Ovary (tissue), 3 donors: ENCODE data around the gene PAIP2B.
"Not testable (repeated sequence)": the region's sequence is repeated elsewhere in the genome, so short reads cannot be mapped to it uniquely, and the experiment has no call there.

Experiments
- EP300 ChIP-seq: sonication (generic); formaldehyde crosslinking; IDR thresholded peaks from one replicate; pipeline ENCODE4 v1.6.1; 2017; ENCODE audit warnings: antibody characterized with exemption
- POLR2A ChIP-seq: fragments of 450-650 bp; IDR thresholded peaks from one replicate; pipeline ENCODE4 v1.6.1; 2017; ENCODE audit warnings: antibody characterized with exemption, mild to moderate bottlenecking, moderate library complexity
- TF ChIP-seq, protein P1 (sequence below), 3 donors: fragments of 450-650 bp in 2 of 3; fragments of 200-600 bp in 1 of 3; IDR thresholded peaks; one replicate each; pipeline versions ENCODE4 v1.5.1 to v1.8.0; 2016 to 2022; ENCODE audit warnings: antibody characterized with exemption in 3 of 3, mild to moderate bottlenecking in 1 of 3
- donor health status: DM: no; HTN: no; CAD: no.

DNA sequence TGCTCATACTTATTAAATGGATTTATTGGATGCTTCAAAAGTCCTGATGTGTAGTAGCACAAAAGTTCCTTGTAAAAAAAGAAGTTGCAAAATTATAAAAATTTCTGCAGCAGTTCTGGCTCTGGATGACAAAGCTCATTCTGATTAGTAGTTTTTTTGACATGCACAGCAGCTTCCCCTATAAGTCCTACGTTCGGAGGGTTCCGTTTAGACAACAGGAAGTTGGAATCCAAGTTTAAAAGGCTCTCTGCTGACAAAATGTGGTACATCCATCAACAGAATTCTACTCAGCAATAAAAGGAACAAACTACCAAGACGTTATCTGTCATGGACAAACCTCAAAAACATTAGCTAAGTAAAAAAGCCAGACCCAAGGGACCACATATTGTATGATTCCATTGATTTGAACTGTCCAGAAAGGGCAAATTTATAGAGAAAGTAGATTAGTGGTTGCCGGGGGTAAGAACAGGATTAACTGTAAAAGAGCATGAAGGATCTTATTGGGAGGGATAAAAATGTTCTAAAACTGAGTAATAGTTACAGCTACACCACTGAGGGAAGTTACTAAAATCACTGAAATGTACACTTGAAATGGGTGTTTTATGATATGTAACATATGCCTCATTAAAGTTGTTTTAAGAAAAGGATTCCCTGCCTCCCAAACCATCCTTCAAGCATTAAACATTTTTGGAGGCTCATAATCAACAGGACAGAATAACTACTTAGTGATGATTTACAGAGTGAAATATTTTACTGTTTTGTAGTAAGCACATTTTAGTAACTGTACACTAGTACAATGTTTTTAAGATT lies 43.4 kb downstream of the PAIP2B start:
- TF ChIP-seq, protein P1, sequence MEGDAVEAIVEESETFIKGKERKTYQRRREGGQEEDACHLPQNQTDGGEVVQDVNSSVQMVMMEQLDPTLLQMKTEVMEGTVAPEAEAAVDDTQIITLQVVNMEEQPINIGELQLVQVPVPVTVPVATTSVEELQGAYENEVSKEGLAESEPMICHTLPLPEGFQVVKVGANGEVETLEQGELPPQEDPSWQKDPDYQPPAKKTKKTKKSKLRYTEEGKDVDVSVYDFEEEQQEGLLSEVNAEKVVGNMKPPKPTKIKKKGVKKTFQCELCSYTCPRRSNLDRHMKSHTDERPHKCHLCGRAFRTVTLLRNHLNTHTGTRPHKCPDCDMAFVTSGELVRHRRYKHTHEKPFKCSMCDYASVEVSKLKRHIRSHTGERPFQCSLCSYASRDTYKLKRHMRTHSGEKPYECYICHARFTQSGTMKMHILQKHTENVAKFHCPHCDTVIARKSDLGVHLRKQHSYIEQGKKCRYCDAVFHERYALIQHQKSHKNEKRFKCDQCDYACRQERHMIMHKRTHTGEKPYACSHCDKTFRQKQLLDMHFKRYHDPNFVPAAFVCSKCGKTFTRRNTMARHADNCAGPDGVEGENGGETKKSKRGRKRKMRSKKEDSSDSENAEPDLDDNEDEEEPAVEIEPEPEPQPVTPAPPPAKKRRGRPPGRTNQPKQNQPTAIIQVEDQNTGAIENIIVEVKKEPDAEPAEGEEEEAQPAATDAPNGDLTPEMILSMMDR (IDR thresholded peaks at IDR 0.05), result not testable (repeated sequence)
- not testable (repeated sequence) for TF ChIP-seq POLR2A, EP300
